HG03521 (cell line): Measurements from ENCODE around the gene PRRG2.

ENCODE experiments used
- ATAC-seq: cut with Tn5 transposase; IDR thresholded peaks from one replicate; pipeline ENCODE4 v1.9.1; 2021; ENCODE audit warnings: mild to moderate bottlenecking, moderate library complexity; ENCODE audit not compliant: unreplicated experiment

Gene PRRG2

DNA sequence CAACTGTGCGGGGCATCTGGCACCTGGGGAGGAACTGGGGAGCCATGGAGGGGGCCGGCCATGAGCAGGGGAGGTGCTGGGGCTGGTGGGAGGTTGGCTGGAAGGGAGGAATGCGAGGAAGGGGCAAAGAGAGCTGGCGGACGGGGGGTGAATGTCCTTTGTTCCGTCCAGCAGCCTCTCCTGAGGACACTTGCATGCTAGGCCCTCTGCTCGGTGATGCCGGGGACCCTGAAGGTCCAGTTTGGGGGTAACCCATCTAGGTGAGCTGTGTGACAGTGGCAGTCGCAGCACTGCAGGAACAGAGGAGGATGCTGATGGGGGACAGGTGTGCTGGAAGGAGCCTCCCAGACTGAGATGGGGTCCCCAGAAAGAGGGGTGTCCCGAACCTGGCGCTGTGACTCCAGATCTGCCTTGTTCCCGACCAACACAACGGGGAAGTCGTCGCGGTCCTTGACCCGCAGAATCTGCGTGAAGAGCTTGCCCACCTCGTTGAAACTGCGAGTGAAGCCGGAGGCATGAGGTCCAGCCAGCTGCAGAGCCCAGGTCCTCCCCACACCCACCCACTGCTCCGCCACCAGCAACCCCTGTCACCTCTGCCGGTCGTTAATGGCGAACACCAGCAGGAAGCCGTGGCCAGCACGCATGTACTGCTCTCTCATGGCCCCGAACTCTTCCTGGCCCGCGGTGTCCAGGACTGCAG is 55.3 kb downstream of the PRRG2 start:
- ATAC-seq = no peak

- no peak for ATAC-seq
These were observed 57.0 kb downstream of the PRRG2 start for GRCh38 chr19:49637821-49638738.

GRCh38 chr19:49639401-49640112 is 58.4 kb downstream of the PRRG2 start:
- no peak for ATAC-seq

GRCh38 chr19:49640113-49640898 is 59.2 kb downstream of the PRRG2 start, which contains the start of gene RRAS:
Gene RRAS (minus strand): TSS chr19:49640143. CDS start chr19:49640098, 45 bp downstream.
- ATAC-seq = peak; percentile 46
